ENCODE data around the gene RCCD1.
"Not testable (repeated sequence)": the region's sequence is repeated elsewhere in the genome, so short reads cannot be mapped to it uniquely, and the experiment has no call there.

RCCD1 gene

GRCh38 chr15:90954712-90955623 lies at the start of gene RCCD1:
Gene RCCD1, plus strand, starts transcription at chr15:90954884. Its CDS starts 1,851 bp downstream, at chr15:90956735.
- DNase-seq = peak; percentile 98

- DNase-seq = no peak
These were observed 49.1 kb upstream of the RCCD1 start for GRCh38 chr15:90905306-90906180.

GRCh38 chr15:90906181-90906849 lies 48.4 kb upstream of the RCCD1 start:
- DNase-seq = no peak

- DNase-seq = no peak
These were observed 47.5 kb upstream of the RCCD1 start for GRCh38 chr15:90907051-90907660.

GRCh38 chr15:90907838-90908507 lies 46.7 kb upstream of the RCCD1 start:
- no peak for DNase-seq

GRCh38 chr15:90909449-90909848 lies 45.2 kb upstream of the RCCD1 start:
- DNase-seq = not testable (repeated sequence)

- DNase-seq = no peak
These were observed 44.7 kb upstream of the RCCD1 start for GRCh38 chr15:90909976-90910375.

- no peak for DNase-seq
These were observed 44.0 kb upstream of the RCCD1 start for GRCh38 chr15:90910441-90911301.

- DNase-seq = no peak
These were observed 43.4 kb upstream of the RCCD1 start for GRCh38 chr15:90911302-90911623.

- no peak for DNase-seq
These were observed 42.5 kb upstream of the RCCD1 start for GRCh38 chr15:90911906-90912769.

- DNase-seq = no peak
These were observed 42.0 kb upstream of the RCCD1 start for GRCh38 chr15:90912770-90913075.

- DNase-seq = no peak
These were observed 41.2 kb upstream of the RCCD1 start for GRCh38 chr15:90913398-90913944.

GRCh38 chr15:90914305-90915080 lies 40.2 kb upstream of the RCCD1 start:
- no peak for DNase-seq

GRCh38 chr15:90915216-90915807 lies 39.4 kb upstream of the RCCD1 start:
- no peak for DNase-seq

- DNase-seq = no peak
These were observed 38.8 kb upstream of the RCCD1 start for GRCh38 chr15:90915808-90916440.

- DNase-seq = no peak
These were observed 38.2 kb upstream of the RCCD1 start for GRCh38 chr15:90916461-90916860.

GRCh38 chr15:90917569-90917968 lies 37.1 kb upstream of the RCCD1 start:
- no peak for DNase-seq

- DNase-seq = no peak
These were observed 36.5 kb upstream of the RCCD1 start for GRCh38 chr15:90918034-90918788.
